GM18868 (cell line): ENCODE data around the gene TWIST2.

ENCODE experiments used
- ATAC-seq: cut with Tn5 transposase; IDR thresholded peaks from one replicate; pipeline ENCODE4 v1.9.1; 2021; ENCODE audit warnings: mild to moderate bottlenecking, moderate library complexity; ENCODE audit not compliant: unreplicated experiment

Gene TWIST2

DNA sequence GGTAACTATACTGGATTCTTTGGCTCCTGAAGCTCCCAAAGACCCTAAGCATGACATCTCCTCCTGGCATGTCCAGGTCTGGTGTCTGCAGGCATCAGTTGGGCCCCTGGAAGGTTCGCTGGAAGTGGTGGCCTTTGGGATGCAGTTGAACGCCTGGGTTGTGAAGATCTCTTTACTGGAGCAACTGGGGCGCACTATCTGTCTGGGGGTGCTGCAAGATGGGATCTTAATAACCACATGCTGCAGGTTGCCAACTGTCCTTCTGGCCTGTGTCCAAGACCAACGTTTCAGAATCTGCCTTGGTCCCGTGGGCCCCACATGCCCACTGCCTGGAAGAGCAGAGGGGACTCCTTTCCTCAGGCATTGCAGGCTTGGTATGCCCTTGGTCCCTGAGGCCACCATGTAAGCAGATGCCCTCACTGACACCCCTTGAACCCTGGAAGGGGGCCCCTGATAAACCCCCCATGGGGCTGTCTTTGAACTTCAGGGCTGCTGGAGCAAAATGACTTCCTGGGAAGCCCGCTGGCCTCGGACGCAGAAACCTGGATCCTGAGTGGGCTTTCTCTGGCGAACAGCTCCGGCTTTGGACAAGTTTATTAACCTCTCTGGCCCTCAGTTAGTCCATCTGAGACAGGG lies 101.9 kb downstream of the TWIST2 start:
- no peak for ATAC-seq

DNA sequence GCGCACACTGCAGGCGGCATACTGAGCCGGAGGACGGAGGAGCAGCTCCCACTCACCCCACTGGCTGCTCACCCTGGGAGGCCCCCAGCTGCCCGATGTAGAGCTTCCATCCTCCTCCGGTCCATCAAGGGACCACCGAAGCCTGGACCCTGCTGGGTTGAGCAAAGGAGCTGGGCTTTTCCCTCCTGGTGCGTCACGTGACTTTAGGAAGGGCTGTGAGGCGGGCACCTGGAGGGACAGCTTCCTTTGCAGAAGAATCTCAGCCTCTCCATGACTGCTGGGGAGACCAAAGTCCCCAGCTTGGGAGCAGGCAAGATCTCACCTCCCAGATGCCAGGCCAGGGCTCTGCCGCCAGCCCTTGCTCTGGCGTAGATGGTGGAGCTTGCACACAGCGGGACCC lies 102.7 kb downstream of the TWIST2 start:
- ATAC-seq, result no peak

DNA sequence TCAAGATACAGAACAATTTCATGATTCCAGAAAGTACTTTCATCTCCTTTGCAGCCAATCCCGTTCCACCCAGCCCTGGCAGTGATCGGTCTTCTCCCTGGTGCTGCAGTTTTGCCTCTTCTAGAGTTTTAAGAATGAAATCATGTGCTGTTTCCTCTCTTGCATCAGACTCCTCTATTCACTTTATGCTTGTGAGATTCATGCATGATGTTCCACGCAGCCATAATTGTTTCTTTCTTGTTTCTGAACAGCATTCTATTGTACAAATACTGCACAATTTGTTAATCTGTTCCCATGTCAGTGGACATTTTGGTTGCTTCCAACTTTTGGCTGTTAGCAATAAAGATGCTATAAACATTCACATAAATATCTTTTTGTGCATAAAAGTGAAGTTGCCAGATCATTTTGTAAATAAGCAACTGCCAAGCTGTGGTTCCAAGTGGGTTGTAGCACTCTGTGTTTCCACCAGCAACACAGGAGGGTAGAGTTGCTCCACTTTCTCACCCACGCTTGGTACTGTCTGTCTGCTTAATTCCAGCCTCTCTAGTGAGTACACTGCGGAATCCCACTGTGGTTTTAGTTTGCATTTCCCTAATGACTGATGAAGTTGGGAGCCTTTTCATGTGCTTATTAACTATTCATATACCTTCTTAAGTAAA lies 104.5 kb downstream of the TWIST2 start:
- no peak for ATAC-seq

DNA sequence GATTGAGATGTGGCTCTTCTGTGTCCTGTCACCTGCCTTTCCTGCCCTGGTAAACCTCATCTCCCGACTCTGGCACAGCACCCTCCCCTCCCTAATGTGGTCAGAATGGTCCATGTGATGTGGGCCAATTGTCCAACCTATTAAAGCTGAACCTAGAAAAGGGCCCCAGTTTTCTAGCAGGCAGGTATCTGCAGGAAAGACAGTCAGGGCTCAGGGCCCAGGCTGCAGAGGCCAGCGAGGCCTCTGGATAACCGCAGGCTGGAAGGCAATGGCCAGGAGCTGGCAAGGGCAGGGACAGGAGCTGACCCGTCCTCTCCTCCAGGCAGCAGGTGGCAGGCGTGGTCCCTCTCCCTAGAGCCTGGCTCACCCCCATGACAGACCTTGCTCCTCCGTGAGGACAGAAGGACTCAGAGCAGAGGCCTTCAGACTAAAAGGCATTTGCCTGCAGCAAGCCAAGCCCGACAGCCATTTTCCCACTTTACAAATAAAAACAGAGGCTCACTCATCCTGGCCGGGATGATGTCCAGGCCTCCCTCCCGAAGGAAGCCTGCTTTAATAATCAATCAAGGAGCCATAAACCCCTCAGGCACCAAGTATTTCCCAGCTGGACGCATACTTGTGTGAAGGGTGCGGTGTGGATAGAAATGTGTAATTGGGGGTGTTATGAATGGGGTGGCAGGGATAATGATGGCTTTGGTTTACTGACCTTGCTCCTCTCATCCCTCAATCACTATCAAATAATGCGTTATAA lies 107.1 kb downstream of the TWIST2 start:
- ATAC-seq, result no peak

DNA sequence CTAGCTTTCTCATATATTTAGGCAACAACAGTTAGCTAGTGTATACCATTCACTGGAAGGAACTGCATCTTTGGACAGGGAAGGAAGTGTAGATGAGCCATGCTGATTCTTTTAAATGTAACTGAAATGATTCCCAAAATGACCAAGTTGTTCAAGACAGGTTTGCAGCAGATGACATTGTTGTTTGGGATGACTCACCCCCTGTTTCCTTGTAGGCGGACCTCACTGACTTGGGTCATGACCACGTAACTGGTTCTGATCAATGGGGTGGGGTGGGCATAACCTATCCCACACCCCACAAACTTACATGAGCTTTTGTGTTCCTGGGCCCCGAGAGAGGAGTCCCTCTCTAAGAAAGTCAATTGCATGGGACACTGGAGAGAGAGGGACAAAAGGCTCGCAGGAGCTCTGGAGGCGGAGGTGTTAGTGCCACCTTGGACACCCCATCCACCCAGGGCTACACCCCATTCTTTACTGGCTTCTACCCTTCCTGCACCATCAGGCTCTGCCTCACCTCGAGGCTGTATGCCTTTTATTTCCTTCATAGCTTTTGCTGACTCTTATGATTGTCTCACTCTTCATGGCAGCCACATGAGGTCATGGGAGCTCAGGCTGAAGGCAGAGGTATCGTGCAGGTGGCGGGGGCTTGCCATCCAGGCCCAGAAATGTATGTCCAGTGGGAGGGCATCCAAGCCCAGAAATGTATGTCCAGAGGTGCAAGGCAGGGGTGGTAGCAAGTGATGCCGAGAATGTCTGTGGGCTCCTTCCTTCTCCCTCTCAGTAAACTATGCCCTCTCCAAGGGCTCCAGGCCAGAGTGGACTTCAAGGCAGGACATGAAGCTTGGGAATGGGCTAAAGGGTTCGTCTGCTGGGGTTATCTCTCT lies 108.0 kb downstream of the TWIST2 start:
- no peak for ATAC-seq

DNA sequence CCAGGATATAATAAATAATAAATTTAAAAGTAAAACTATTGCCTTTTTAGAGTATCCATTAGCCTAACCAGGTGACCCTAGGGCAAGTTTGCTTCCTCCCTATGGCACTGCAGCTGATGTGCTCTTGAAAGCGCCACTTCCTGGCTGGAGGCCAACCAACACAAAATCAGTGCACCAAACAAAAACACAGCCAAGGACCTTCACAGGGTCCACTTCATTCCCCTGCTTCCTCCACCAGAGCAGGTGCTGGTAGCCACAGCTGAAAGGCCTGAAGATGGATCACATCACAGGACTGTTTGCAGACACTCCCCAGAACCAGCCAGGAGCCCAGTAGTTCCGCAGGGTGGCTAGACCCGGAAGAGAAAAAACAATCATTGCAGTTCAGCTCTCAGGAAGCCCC lies 108.8 kb downstream of the TWIST2 start:
- ATAC-seq, result no peak
